IMR-90 (cell line): ENCODE measurements around the gene NOX4.

Source experiments
- CHD1 ChIP-seq: IDR thresholded peaks from 2 replicates; pipeline ENCODE4 v1.6.1; 2012; ENCODE audit warnings: low read depth, low read length, improper control_type of control experiment
- CTCF ChIP-seq: conservative IDR thresholded peaks from 2 replicates; pipeline ENCODE4 v1.5.1; 2012; ENCODE audit warnings: mild to moderate bottlenecking, low read depth, low read length, improper control_type of control experiment
- FOS ChIP-seq: fragments of 150-350 bp; IDR thresholded peaks from 2 replicates; pipeline ENCODE4 v1.6.1; 2016; ENCODE audit warnings: low read depth, low read length
- MAFK ChIP-seq: IDR thresholded peaks from 2 replicates; pipeline ENCODE4 v1.6.1; 2012; ENCODE audit warnings: low read depth, low read length, improper control_type of control experiment

GRCh38 chr11:89498845-89499448 is 7.8 kb upstream of the NOX4 start:
- TF ChIP-seq CTCF (no peak), MAFK (no peak), CHD1 (no peak), FOS (no peak)
